OCI-LY3 (cell line): Measurements from ENCODE around the gene MAK.
"Not testable (repeated sequence)": the region's sequence is repeated elsewhere in the genome, so short reads cannot be mapped to it uniquely, and the experiment has no call there.

ENCODE experiments used
- H2AFZ ChIP-seq: fragments of 200-600, 300-600 bp; shearing (Covaris generic); 2 replicates; pipeline ENCODE4 v1.6.0; 2014; ENCODE audit warnings: antibody characterized with exemption, low read depth, low read length
- H3K27ac ChIP-seq: fragments of 200-600, 300-600 bp; sonication (generic); 2 replicates; pipeline ENCODE4 v1.5.1; 2014; ENCODE audit warnings: mild to moderate bottlenecking, low read length, moderate library complexity, mixed read lengths
- H3K27me3 ChIP-seq: fragments of 200-600, 300-600 bp; sonication (generic); 2 replicates; pipeline ENCODE4 v1.6.1; 2014; ENCODE audit warnings: low read depth, low read length, mixed read lengths
- H3K36me3 ChIP-seq: fragments of 200-600, 300-600 bp; sonication (generic); replicated peaks from 2 replicates; pipeline ENCODE3; 2014; ENCODE audit warnings: low read depth, low read length, mixed read lengths
- H3K4me1 ChIP-seq: fragments of 300-600, 200-600 bp; sonication (generic); 2 replicates; pipeline ENCODE4 v1.6.1; 2014; ENCODE audit warnings: low read length, mixed read lengths
- H3K4me2 ChIP-seq: fragments of 200-600, 300-600 bp; sonication (generic); 2 replicates; pipeline ENCODE4 v1.6.1; 2014; ENCODE audit warnings: low read length, mixed read lengths
- H3K4me3 ChIP-seq: fragments of 300-600, 200-600 bp; sonication (generic); 2 replicates; pipeline ENCODE4 v1.5.1; 2014; ENCODE audit warnings: antibody characterized with exemption, mild to moderate bottlenecking, low read length, moderate library complexity
- H3K79me2 ChIP-seq: fragments of 300-600, 200-600 bp; shearing (Covaris generic); 2 replicates; pipeline ENCODE4 v1.6.1; 2014; ENCODE audit warnings: mild to moderate bottlenecking, low read length, mixed read lengths
- H3K9ac ChIP-seq: fragments of 300-600, 200-600 bp; shearing (Covaris generic); 2 replicates; pipeline ENCODE4 v1.6.0; 2014; ENCODE audit warnings: mild to moderate bottlenecking, low read length, moderate library complexity
- H3K9me3 ChIP-seq: fragments of 200-600, 300-600 bp; shearing (Covaris generic); 2 replicates; pipeline ENCODE4 v1.6.1; 2014; ENCODE audit warnings: low read length, mixed read lengths; ENCODE audit not compliant: insufficient read depth
- H4K20me1 ChIP-seq: fragments of 200-600, 300-600 bp; sonication (generic); 2 replicates; pipeline ENCODE4 v1.6.1; 2016; ENCODE audit warnings: low read length, mixed read lengths; ENCODE audit not compliant: insufficient read depth
- EZH2phosphoT487 ChIP-seq: fragments of 200-600 bp; shearing (Covaris generic); IDR thresholded peaks from 2 replicates; pipeline ENCODE4 v1.6.1; 2018; ENCODE audit warnings: antibody characterized with exemption, mixed run types, low read depth
- TF ChIP-seq, protein P1 (sequence below): fragments of 200-600, 300-600 bp; sonication (generic); IDR thresholded peaks from 2 replicates; pipeline ENCODE4 v1.5.1; 2014; ENCODE audit warnings: antibody characterized with exemption, low read length, low read depth

The MAK gene, protein sequence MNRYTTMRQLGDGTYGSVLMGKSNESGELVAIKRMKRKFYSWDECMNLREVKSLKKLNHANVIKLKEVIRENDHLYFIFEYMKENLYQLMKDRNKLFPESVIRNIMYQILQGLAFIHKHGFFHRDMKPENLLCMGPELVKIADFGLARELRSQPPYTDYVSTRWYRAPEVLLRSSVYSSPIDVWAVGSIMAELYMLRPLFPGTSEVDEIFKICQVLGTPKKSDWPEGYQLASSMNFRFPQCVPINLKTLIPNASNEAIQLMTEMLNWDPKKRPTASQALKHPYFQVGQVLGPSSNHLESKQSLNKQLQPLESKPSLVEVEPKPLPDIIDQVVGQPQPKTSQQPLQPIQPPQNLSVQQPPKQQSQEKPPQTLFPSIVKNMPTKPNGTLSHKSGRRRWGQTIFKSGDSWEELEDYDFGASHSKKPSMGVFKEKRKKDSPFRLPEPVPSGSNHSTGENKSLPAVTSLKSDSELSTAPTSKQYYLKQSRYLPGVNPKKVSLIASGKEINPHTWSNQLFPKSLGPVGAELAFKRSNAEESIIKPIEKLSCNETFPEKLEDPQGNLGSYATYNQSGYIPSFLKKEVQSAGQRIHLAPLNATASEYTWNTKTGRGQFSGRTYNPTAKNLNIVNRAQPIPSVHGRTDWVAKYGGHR

DNA sequence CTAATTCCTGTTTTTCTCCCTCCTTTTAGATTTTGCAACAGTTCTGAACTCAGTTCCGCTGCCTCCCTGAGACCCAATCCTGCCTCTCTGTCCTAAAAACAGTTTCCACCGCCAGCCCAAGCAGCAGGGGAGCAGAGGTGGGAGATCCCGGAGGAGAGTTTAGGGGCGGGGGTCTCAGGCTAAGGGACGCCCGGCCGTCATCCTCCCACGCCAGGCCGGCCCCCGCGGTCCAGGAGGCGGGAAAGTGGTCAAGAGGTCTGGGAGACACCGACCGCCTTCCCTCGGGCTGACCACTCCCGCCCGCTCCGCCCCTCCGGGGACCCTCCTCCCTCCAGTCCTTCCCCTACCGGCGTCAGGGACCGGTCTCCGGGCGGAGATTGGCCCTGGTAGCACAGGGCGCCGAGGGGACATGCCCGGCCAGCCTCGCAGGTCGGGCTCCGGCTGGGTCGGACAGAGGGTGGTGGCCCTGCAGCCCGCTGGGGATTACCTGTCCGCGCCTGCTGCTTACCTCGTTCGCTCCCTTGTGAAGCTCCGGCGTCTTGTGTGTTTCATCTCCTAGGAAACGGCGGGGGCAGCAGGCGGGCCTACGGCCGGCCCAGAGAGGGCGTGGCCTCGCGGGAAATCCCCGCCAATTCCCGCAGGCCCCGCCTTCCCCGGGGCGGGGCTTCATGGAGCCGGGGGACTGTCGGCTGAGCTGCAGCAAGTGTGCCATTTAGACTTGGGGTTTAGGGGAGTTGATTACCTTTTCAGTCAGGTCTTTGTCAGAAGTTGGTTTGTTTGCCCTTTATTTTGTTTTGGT lies at the start of gene MAK:
Gene MAK (minus strand): TSS at position 545 of the 799 bp plus-strand sequence. CDS start 7,891 bp downstream, outside the sequence.
- H3K4me1 ChIP-seq, result peaks cover 7% of the 10 kb centered on the region
- H3K9ac ChIP-seq, result peak within 1 kb of the TSS; percentile 57
- no peaks in the 10 kb centered on the region for H3K79me2 ChIP-seq
- peak within 1 kb of the TSS; percentile 94 for H2AFZ ChIP-seq
- H3K36me3 ChIP-seq, result no peaks in the 10 kb centered on the region
- H3K4me3 ChIP-seq, result peak within 1 kb of the TSS; percentile 91
- peaks cover 32% of the 10 kb centered on the region for H3K27me3 ChIP-seq
- H4K20me1 ChIP-seq, result no peaks in the 10 kb centered on the region
- H3K27ac ChIP-seq, result peak within 1 kb of the TSS; percentile 24; the same call in 1 of the 2 replicates
- H3K9me3 ChIP-seq, result no peaks in the 10 kb centered on the region
- peak within 1 kb of the TSS; percentile 97 for H3K4me2 ChIP-seq
- TF ChIP-seq, protein P1, sequence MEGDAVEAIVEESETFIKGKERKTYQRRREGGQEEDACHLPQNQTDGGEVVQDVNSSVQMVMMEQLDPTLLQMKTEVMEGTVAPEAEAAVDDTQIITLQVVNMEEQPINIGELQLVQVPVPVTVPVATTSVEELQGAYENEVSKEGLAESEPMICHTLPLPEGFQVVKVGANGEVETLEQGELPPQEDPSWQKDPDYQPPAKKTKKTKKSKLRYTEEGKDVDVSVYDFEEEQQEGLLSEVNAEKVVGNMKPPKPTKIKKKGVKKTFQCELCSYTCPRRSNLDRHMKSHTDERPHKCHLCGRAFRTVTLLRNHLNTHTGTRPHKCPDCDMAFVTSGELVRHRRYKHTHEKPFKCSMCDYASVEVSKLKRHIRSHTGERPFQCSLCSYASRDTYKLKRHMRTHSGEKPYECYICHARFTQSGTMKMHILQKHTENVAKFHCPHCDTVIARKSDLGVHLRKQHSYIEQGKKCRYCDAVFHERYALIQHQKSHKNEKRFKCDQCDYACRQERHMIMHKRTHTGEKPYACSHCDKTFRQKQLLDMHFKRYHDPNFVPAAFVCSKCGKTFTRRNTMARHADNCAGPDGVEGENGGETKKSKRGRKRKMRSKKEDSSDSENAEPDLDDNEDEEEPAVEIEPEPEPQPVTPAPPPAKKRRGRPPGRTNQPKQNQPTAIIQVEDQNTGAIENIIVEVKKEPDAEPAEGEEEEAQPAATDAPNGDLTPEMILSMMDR, result no peak
- no peak for TF ChIP-seq EZH2phosphoT487

DNA sequence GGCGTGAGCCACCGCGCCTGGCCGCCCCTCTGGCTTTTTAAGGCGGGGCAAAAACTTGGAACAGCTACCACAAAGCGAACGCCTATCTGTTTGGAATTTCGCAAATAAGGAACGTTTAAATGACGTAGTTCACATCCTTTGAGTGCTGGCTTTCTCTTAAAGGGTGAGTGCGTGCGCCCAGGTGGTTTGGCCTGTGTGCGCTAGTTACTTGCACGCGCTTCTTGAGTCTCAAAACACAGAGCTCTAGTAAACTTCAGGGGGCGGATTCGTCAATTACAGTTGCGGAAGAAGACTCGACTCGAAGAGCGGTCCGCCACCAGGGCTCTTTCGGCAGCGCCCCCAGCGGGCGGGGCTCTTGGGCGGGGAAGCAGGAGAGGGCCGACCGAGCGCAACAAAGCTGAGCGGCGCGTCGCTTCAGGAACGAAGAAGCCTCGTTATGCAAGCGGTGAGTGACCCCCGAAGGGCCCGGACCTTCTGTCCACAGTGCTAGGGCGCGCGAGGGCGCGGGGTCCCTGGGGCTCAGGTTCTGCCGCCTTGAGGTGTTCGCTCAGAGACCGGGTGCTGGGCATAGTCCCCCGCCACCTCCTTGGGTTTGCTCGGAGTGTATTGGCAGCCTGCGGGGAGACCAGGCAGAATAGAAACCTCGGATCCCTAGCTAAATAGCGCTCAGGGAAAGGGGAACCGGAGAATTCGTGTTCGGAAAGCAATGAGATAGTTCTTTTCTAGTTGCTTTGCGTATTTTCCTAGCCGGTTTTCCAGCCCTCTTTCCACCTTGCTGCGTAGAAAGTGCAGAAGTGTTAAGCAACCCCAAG lies 48.6 kb upstream of the MAK start, which contains the start of gene SYCP2L:
Gene SYCP2L (plus strand): TSS at position 362 of the 812 bp plus-strand sequence. CDS start 75 bp downstream, at position 437.
- Histone ChIP-seq H3K27ac (no peak within 1 kb of the TSS), H3K4me2 (no peak within 1 kb of the TSS), H3K4me3 (no peak within 1 kb of the TSS), H3K79me2 (no peaks in the 10 kb centered on the region), H3K9ac (no peak within 1 kb of the TSS), H3K9me3 (no peaks in the 10 kb centered on the region), H3K27me3 (peaks cover 14% of the 10 kb centered on the region), H4K20me1 (no peaks in the 10 kb centered on the region), H3K36me3 (no peaks in the 10 kb centered on the region), H3K4me1 (peaks cover 16% of the 10 kb centered on the region), H2AFZ (no peak within 1 kb of the TSS)
- TF ChIP-seq, protein P1, result no peak
- no peak for TF ChIP-seq EZH2phosphoT487

DNA sequence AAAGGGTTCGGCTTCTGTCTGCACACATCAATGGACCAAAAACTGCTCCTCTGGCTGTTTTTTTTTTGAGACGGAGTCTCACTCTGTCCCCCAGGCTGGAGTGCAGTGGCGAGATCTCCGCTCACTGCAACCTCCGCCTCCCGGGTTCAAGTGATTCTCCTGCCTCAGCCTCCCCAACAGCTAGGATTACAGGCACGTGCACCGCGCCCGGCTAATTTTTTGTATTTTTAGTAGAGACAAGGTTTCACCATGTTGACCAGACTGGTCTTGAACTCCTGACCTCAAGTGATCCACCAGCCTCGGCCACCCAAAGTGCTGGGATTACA lies 48.0 kb upstream of the MAK start:
- not testable (repeated sequence) for H3K27ac ChIP-seq, H3K4me2 ChIP-seq, H3K4me3 ChIP-seq, H3K9ac ChIP-seq, H4K20me1 ChIP-seq, H3K9me3 ChIP-seq, H3K36me3 ChIP-seq, H3K79me2 ChIP-seq, H2AFZ ChIP-seq
- Histone ChIP-seq H3K27me3 (peaks cover 14% of the 10 kb centered on the region), H3K4me1 (peaks cover 16% of the 10 kb centered on the region)

DNA sequence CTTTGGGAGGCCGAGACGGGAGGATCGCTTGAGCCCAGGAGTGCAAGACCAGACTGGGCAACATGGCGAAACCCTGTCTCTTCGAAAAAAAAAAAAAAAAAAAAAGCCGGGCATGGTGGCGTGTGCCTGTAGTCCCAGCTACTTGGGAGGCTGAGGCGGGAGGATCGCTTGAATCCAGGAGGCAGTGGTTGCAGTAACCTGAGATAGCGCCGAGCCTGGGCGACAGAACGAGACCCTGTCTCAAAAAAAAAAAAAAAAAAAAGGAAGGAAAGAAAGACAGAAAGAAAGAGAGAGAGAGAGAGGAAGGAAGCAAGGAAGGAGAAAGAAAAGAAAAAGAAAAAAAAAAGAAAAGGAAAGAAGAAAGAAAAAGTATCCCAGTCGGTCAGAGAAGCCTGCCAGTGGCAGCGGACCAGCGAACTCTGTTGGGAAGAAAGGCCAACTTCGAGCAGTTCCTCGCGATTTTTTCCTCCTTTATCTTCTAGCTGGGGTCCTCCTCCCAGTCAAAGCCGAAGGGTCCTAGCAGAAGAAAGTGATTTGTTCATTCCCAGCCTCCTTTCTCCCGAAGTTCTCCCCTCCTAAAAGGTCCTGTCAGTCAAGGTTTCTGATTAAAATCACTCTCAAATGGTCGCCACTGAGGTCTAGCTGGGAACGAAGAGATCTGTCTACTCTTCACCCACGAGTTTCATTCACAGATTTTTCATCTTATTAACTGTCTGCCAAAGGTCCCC lies 46.1 kb upstream of the MAK start:
- Histone ChIP-seq H2AFZ (no peak overlapping the region), H3K36me3 (no peaks in the 10 kb centered on the region), H3K4me1 (peaks cover 9% of the 10 kb centered on the region), H3K9ac (no peak overlapping the region), H3K79me2 (no peaks in the 10 kb centered on the region), H3K4me2 (no peak overlapping the region), H3K27me3 (peaks cover 3% of the 10 kb centered on the region; the same call in 1 of the 2 replicates), H3K27ac (no peak overlapping the region), H4K20me1 (no peaks in the 10 kb centered on the region), H3K4me3 (no peak overlapping the region), H3K9me3 (no peaks in the 10 kb centered on the region)
- no peak for TF ChIP-seq EZH2phosphoT487
- TF ChIP-seq, protein P1, result no peak
